Tibial nerve (tissue), 3 donors: ENCODE results near the gene ANXA5.

Experiments used
- POLR2A ChIP-seq, 2 donors: fragments of 450-650 bp; IDR thresholded peaks; one replicate each; pipeline ENCODE4 v1.6.1; 2017; ENCODE audit warnings: antibody characterized with exemption in 2 of 2, mild to moderate bottlenecking in 2 of 2, moderate library complexity in 2 of 2
- TF ChIP-seq, protein P1 (sequence below), 5 experiments: fragments of 200-600 bp in 3 of 5; fragments of 450-650 bp in 2 of 5; sonication (generic) in 3 of 5; IDR thresholded peaks; one replicate each; pipeline ENCODE4 v1.5.1; 2016 to 2019; ENCODE audit warnings: antibody characterized with exemption in 5 of 5, mild to moderate bottlenecking in 3 of 5, moderate library complexity in 2 of 5

GRCh38 chr4:121674191-121674590 lies 22.6 kb downstream of the ANXA5 start:
- TF ChIP-seq POLR2A (IDR thresholded peaks at IDR 0.05), result no peak
- TF ChIP-seq, protein P1, sequence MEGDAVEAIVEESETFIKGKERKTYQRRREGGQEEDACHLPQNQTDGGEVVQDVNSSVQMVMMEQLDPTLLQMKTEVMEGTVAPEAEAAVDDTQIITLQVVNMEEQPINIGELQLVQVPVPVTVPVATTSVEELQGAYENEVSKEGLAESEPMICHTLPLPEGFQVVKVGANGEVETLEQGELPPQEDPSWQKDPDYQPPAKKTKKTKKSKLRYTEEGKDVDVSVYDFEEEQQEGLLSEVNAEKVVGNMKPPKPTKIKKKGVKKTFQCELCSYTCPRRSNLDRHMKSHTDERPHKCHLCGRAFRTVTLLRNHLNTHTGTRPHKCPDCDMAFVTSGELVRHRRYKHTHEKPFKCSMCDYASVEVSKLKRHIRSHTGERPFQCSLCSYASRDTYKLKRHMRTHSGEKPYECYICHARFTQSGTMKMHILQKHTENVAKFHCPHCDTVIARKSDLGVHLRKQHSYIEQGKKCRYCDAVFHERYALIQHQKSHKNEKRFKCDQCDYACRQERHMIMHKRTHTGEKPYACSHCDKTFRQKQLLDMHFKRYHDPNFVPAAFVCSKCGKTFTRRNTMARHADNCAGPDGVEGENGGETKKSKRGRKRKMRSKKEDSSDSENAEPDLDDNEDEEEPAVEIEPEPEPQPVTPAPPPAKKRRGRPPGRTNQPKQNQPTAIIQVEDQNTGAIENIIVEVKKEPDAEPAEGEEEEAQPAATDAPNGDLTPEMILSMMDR (IDR thresholded peaks at IDR 0.05), result no peak
